NCI-H446 treated with DMSO at 0.1 percent for 48 hours (cell line): ENCODE data around the gene CEP44.
"Not testable (repeated sequence)": the region's sequence is repeated elsewhere in the genome, so short reads cannot be mapped to it uniquely, and the experiment has no call there.

Experiments
- DNase-seq: peaks from one replicate; lab custom pipeline; 2025; lab: John Stamatoyannopoulos, UW

CEP44 gene

GRCh38 chr4:174324725-174325124 is 41.0 kb downstream of the CEP44 start:
- no peak for DNase-seq

- DNase-seq = no peak
Measured at GRCh38 chr4:174332741-174333493, 49.2 kb downstream of the CEP44 start.

GRCh38 chr4:174334628-174335027 is 50.9 kb downstream of the CEP44 start:
- no peak for DNase-seq

GRCh38 chr4:174340714-174341113 is 57.0 kb downstream of the CEP44 start:
- no peak for DNase-seq

GRCh38 chr4:174349156-174349555 is 65.4 kb downstream of the CEP44 start:
- DNase-seq = no peak

- DNase-seq = no peak
Measured at GRCh38 chr4:174352061-174352819, 68.5 kb downstream of the CEP44 start.

GRCh38 chr4:174357321-174357720 is 73.6 kb downstream of the CEP44 start:
- DNase-seq = no peak

GRCh38 chr4:174358410-174358809 is 74.7 kb downstream of the CEP44 start:
- no peak for DNase-seq

- no peak for DNase-seq
Measured at GRCh38 chr4:174358829-174359228, 75.1 kb downstream of the CEP44 start.

GRCh38 chr4:174362340-174362739 is 78.6 kb downstream of the CEP44 start:
- DNase-seq = no peak

- DNase-seq = not testable (repeated sequence)
Measured at GRCh38 chr4:174363782-174364181, 80.1 kb downstream of the CEP44 start.

- no peak for DNase-seq
Measured at GRCh38 chr4:174365018-174365587, 81.4 kb downstream of the CEP44 start.

- DNase-seq = no peak
Measured at GRCh38 chr4:174369985-174370384, 86.3 kb downstream of the CEP44 start.

- DNase-seq = no peak
Measured at GRCh38 chr4:174373821-174374220, 90.1 kb downstream of the CEP44 start.

GRCh38 chr4:174375422-174375821 is 91.7 kb downstream of the CEP44 start:
- no peak for DNase-seq

GRCh38 chr4:174377613-174378012 is 93.9 kb downstream of the CEP44 start:
- no peak for DNase-seq

GRCh38 chr4:174378951-174379350 is 95.2 kb downstream of the CEP44 start:
- DNase-seq = no peak

- not testable (repeated sequence) for DNase-seq
Measured at GRCh38 chr4:174380206-174380605, 96.5 kb downstream of the CEP44 start.

GRCh38 chr4:174380699-174381439 is 97.2 kb downstream of the CEP44 start:
- DNase-seq = no peak

- no peak for DNase-seq
Measured at GRCh38 chr4:174381440-174381800, 97.7 kb downstream of the CEP44 start.
